ENCODE measurements around the gene GRK4. TPM values are rescaled to one million over a fixed set of nuclear protein-coding genes. Genes with fewer than 3 reads are reported as not detected.

GRK4 gene
- total and polyA plus RNA-seq, 10 of the 15 experiments (the other 5 are each of a cell fraction or from before 2014, with no cell fraction given), result 1.1 to 4.0 (median 2.5) TPM

DNA sequence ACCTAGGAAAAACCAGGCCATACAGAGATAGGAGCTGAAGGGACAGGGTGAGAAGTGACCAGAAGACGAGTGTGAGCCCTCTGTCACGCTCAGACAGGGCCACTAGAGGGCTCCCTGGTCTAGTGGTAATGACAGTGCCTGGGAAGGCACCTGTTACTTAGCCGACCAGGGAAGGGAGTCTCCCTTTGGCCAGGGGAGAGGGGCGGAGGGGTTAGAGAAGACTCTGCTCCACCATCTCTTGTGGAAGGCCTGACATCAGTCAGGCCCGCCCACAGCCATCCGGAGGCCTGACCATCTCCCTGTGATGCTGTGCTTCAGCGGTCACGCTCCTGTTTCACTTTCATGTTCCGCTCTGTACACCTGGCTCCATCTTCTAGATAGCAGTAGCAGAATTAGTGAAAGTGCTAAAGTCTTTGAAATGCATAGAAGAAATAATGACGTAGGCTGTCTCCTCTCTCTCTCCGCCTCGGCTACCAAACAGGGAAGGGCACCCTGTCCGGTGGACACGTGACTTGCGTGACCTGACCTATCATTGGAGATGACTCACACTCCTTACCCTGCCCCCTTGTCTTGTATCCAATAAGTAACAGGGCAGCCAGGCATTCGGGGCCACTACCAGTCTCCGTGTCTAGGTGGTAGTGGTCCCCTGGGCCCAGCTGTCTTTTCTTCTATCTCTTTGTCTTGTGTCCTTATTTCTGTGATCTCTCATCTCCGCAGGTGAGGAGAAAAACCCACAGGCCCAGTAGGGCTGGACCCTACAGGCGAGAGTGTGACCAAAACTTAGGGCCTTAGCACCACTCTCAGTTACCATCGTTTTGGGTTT, 84.3 kb downstream of the GRK4 start (continued):
- peak; percentile 76; the same call in 1 of the 2 replicates for TF ChIP-seq DPF2 (IDR thresholded peaks at IDR 0.05)
- TF ChIP-seq HDGF (IDR thresholded peaks at IDR 0.05), result peak; percentile 40; the same call in 1 of the 2 replicates
- no peak for TF ChIP-seq KLF5 (IDR thresholded peaks at IDR 0.05; ENCODE audit: partially characterized antibody)
- TF ChIP-seq, protein P1, sequence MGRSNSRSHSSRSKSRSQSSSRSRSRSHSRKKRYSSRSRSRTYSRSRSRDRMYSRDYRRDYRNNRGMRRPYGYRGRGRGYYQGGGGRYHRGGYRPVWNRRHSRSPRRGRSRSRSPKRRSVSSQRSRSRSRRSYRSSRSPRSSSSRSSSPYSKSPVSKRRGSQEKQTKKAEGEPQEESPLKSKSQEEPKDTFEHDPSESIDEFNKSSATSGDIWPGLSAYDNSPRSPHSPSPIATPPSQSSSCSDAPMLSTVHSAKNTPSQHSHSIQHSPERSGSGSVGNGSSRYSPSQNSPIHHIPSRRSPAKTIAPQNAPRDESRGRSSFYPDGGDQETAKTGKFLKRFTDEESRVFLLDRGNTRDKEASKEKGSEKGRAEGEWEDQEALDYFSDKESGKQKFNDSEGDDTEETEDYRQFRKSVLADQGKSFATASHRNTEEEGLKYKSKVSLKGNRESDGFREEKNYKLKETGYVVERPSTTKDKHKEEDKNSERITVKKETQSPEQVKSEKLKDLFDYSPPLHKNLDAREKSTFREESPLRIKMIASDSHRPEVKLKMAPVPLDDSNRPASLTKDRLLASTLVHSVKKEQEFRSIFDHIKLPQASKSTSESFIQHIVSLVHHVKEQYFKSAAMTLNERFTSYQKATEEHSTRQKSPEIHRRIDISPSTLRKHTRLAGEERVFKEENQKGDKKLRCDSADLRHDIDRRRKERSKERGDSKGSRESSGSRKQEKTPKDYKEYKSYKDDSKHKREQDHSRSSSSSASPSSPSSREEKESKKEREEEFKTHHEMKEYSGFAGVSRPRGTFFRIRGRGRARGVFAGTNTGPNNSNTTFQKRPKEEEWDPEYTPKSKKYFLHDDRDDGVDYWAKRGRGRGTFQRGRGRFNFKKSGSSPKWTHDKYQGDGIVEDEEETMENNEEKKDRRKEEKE (IDR thresholded peaks at IDR 0.05), result no peak
- TF ChIP-seq EGR1 (IDR thresholded peaks at IDR 0.05; ENCODE audit: borderline replicate concordance in 1 of 2, low read depth in 2 of 2, low read length in 2 of 2), result no peak
- no peak for TF ChIP-seq EZH2 (IDR thresholded peaks at IDR 0.05; ENCODE audit: borderline replicate concordance, control insufficient read depth, low read depth, low read length)
- peak; percentile 87 for TF ChIP-seq TCF3 (IDR thresholded peaks at IDR 0.05; ENCODE audit: borderline replicate concordance, insufficient read depth, low read depth, low read length)
- peak; percentile 40; the same call in 1 of the 2 replicates for TF ChIP-seq NFYB (IDR thresholded peaks at IDR 0.05; ENCODE audit: insufficient read depth, low read depth, low read length)
- TF ChIP-seq, protein P2, sequence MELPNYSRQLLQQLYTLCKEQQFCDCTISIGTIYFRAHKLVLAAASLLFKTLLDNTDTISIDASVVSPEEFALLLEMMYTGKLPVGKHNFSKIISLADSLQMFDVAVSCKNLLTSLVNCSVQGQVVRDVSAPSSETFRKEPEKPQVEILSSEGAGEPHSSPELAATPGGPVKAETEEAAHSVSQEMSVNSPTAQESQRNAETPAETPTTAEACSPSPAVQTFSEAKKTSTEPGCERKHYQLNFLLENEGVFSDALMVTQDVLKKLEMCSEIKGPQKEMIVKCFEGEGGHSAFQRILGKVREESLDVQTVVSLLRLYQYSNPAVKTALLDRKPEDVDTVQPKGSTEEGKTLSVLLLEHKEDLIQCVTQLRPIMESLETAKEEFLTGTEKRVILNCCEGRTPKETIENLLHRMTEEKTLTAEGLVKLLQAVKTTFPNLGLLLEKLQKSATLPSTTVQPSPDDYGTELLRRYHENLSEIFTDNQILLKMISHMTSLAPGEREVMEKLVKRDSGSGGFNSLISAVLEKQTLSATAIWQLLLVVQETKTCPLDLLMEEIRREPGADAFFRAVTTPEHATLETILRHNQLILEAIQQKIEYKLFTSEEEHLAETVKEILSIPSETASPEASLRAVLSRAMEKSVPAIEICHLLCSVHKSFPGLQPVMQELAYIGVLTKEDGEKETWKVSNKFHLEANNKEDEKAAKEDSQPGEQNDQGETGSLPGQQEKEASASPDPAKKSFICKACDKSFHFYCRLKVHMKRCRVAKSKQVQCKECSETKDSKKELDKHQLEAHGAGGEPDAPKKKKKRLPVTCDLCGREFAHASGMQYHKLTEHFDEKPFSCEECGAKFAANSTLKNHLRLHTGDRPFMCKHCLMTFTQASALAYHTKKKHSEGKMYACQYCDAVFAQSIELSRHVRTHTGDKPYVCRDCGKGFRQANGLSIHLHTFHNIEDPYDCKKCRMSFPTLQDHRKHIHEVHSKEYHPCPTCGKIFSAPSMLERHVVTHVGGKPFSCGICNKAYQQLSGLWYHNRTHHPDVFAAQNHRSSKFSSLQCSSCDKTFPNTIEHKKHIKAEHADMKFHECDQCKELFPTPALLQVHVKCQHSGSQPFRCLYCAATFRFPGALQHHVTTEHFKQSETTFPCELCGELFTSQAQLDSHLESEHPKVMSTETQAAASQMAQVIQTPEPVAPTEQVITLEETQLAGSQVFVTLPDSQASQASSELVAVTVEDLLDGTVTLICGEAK (IDR thresholded peaks at IDR 0.05; ENCODE audit: borderline replicate concordance), result no peak; the same call in 1 of the 2 replicates
- TF ChIP-seq, protein P3, sequence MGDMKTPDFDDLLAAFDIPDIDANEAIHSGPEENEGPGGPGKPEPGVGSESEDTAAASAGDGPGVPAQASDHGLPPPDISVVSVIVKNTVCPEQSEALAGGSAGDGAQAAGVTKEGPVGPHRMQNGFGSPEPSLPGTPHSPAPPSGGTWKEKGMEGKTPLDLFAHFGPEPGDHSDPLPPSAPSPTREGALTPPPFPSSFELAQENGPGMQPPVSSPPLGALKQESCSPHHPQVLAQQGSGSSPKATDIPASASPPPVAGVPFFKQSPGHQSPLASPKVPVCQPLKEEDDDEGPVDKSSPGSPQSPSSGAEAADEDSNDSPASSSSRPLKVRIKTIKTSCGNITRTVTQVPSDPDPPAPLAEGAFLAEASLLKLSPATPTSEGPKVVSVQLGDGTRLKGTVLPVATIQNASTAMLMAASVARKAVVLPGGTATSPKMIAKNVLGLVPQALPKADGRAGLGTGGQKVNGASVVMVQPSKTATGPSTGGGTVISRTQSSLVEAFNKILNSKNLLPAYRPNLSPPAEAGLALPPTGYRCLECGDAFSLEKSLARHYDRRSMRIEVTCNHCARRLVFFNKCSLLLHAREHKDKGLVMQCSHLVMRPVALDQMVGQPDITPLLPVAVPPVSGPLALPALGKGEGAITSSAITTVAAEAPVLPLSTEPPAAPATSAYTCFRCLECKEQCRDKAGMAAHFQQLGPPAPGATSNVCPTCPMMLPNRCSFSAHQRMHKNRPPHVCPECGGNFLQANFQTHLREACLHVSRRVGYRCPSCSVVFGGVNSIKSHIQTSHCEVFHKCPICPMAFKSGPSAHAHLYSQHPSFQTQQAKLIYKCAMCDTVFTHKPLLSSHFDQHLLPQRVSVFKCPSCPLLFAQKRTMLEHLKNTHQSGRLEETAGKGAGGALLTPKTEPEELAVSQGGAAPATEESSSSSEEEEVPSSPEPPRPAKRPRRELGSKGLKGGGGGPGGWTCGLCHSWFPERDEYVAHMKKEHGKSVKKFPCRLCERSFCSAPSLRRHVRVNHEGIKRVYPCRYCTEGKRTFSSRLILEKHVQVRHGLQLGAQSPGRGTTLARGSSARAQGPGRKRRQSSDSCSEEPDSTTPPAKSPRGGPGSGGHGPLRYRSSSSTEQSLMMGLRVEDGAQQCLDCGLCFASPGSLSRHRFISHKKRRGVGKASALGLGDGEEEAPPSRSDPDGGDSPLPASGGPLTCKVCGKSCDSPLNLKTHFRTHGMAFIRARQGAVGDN (IDR thresholded peaks at IDR 0.05), result peak; percentile 50
- TF ChIP-seq, protein P4, sequence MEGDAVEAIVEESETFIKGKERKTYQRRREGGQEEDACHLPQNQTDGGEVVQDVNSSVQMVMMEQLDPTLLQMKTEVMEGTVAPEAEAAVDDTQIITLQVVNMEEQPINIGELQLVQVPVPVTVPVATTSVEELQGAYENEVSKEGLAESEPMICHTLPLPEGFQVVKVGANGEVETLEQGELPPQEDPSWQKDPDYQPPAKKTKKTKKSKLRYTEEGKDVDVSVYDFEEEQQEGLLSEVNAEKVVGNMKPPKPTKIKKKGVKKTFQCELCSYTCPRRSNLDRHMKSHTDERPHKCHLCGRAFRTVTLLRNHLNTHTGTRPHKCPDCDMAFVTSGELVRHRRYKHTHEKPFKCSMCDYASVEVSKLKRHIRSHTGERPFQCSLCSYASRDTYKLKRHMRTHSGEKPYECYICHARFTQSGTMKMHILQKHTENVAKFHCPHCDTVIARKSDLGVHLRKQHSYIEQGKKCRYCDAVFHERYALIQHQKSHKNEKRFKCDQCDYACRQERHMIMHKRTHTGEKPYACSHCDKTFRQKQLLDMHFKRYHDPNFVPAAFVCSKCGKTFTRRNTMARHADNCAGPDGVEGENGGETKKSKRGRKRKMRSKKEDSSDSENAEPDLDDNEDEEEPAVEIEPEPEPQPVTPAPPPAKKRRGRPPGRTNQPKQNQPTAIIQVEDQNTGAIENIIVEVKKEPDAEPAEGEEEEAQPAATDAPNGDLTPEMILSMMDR (IDR thresholded peaks at IDR 0.05 in 2 of 3, conservative IDR thresholded peaks at IDR 0.05 in 1 of 3; ENCODE audit: control insufficient read depth in 2 of 3, extremely low read depth in 1 of 3, insufficient read depth in 1 of 3, low read depth in 3 of 3, low read length in 3 of 3), result peak; percentile 68 to 81 (median 72)
- no peak for TF ChIP-seq BMI1 (IDR thresholded peaks at IDR 0.05; ENCODE audit: borderline replicate concordance)
- TF ChIP-seq POLR2AphosphoS2 (IDR thresholded peaks at IDR 0.05; ENCODE audit: low read depth, low read length), result no peak
- no peak for TF ChIP-seq ASH2L (IDR thresholded peaks at IDR 0.05; ENCODE audit: borderline replicate concordance, low read depth)
